Panc1 (cell line): ENCODE data around the gene BDP1. TPM values are rescaled to one million over a fixed set of nuclear protein-coding genes. Genes with fewer than 3 reads are reported as not detected.

Source experiments
- ATAC-seq: fragments of 200-7000 bp; cut with Tn5 transposase; 2 replicates; pipeline ENCODE4 v1.9.1; 2020; ENCODE audit warnings: mild to moderate bottlenecking, moderate library complexity
- BruUV-seq: library from RNA; stranded (reverse); fragments of 400-500 nt; replicated peaks from 2 replicates; lab custom pipeline; 2021; lab: Mats Ljungman, UMichigan
- CTCF ChIA-PET: fragments of 300-600 bp; sonication (Branson Sonifier 250); formaldehyde crosslinking; loops from one replicate; lab custom pipeline; 2022; ENCODE audit warnings: antibody characterized with exemption; lab: Charles Lee
- POLR2A ChIA-PET: fragments of 300-600 bp; sonication (Branson Sonifier 250); formaldehyde crosslinking; loops from one replicate; lab custom pipeline; 2022; ENCODE audit warnings: antibody characterized with exemption; lab: Charles Lee
- DNase-seq: peaks from one replicate; pipeline ENCODE4 v3.0.0-alpha.2; 2010; ENCODE audit warnings: low read depth, low spot score
- H3K27ac ChIP-seq: 2 replicates; pipeline ENCODE4 v1.5.1; 2011; ENCODE audit warnings: mild to moderate bottlenecking, low read length, inconsistent platforms
- H3K27me3 ChIP-seq: fragments of 200-500 bp; sonication (Bioruptor generic); 2 replicates; pipeline ENCODE4 v1.6.0; 2014; ENCODE audit warnings: low read length, inconsistent platforms; ENCODE audit not compliant: control insufficient read depth, insufficient read depth
- H3K36me3 ChIP-seq: fragments of 200-500 bp; sonication (Bioruptor generic); 2 replicates; pipeline ENCODE4 v1.5.1; 2014; ENCODE audit warnings: inconsistent platforms, mild to moderate bottlenecking, low read length, moderate library complexity; ENCODE audit not compliant: control insufficient read depth, insufficient read depth
- H3K4me1 ChIP-seq: 2 replicates; pipeline ENCODE4 v1.5.1; 2011; ENCODE audit warnings: inconsistent platforms, mild to moderate bottlenecking, low read length, moderate library complexity; ENCODE audit not compliant: control insufficient read depth, insufficient read depth
- H3K4me3 ChIP-seq, 2 experiments: 2 replicates each; pipeline ENCODE4 v1.5.1; 2011 to 2012; ENCODE audit warnings: low read depth in 2 of 2, low read length in 2 of 2, mild to moderate bottlenecking in 2 of 2, inconsistent platforms in 1 of 2, moderate library complexity in 1 of 2
- H3K9me3 ChIP-seq: fragments of 200-500 bp; sonication (Bioruptor generic); 2 replicates; pipeline ENCODE4 v1.5.1; 2014; ENCODE audit warnings: low read depth, mild to moderate bottlenecking, inconsistent platforms, low read length, moderate library complexity; ENCODE audit not compliant: control insufficient read depth, insufficient read depth
- CTCF ChIP-seq: fragments of 450-650 bp; IDR thresholded peaks from 2 replicates; pipeline ENCODE4 v1.5.1; 2017; ENCODE audit warnings: mild to moderate bottlenecking
- POLR2AphosphoS5 ChIP-seq: IDR thresholded peaks from 2 replicates; pipeline ENCODE4 v1.6.1; 2012; ENCODE audit warnings: mild to moderate bottlenecking, low read depth, low read length, moderate library complexity
- SIN3A ChIP-seq: IDR thresholded peaks from 2 replicates; pipeline ENCODE4 v1.6.1; 2012; ENCODE audit warnings: low read depth, mild to moderate bottlenecking, low read length, moderate library complexity, borderline replicate concordance; ENCODE audit not compliant: insufficient read depth
- TCF7L2 ChIP-seq: IDR thresholded peaks from 2 replicates; pipeline ENCODE4 v1.6.1; 2011; ENCODE audit warnings: mild to moderate bottlenecking, low read depth, low read length, inconsistent platforms
- in situ Hi-C: cut with HindIII; loops from 2 replicates; pipeline ENCODE4 v1.10.0; 2016; ENCODE audit warnings: low sequenced_read_pairs, low pct_unique_long_range_greater_than_20kb
- intact Hi-C: fragments of 100-400 bp; cut with micrococcal nuclease; formaldehyde crosslinking; loops from one replicate; pipeline ENCODE4 v1.10.0; 2022; ENCODE audit not compliant: unreplicated experiment
- total RNA-seq: library from RNA; stranded (reverse); gene quantifications from one replicate; pipeline ENCODE4 v1.2.1, GENCODE V29; 2021; ENCODE audit not compliant: unreplicated experiment
- TF ChIP-seq, protein P1 (sequence below), 2 experiments: IDR thresholded peaks; 2 replicates each; pipeline ENCODE4 v1.6.1; 2011 to 2012; ENCODE audit warnings: low read depth in 2 of 2, control low read depth in 1 of 2, low read length in 1 of 2, mild to moderate bottlenecking in 1 of 2, moderate library complexity in 1 of 2; ENCODE audit not compliant: insufficient read depth in 1 of 2

The BDP1 gene
- total RNA-seq, 1 experiment from 2014 or later: 30.7 TPM

- Histone ChIP-seq H3K36me3 (no peaks in the 10 kb centered on the region), H3K27ac (no peak overlapping the region), H3K27me3 (no peaks in the 10 kb centered on the region), H3K4me3 (no peak overlapping the region), H3K9me3 (no peaks in the 10 kb centered on the region), H3K4me1 (peaks cover 12% of the 10 kb centered on the region; the same call in 1 of the 2 replicates)
- no peak for TF ChIP-seq TCF7L2
- BruUV-seq: no TSS peak
- intact Hi-C loops: no loop called here
- DNase-seq (no peak), ATAC-seq (no peak)
- ChIA-PET CTCF (no interaction called here), POLR2A (no interaction called here)
- in situ Hi-C loops: no loop called here
Measured at GRCh38 chr5:71589903-71590302, 134.5 kb downstream of the BDP1 start.

GRCh38 chr5:71591100-71591499 lies 135.6 kb downstream of the BDP1 start:
- DNase-seq: no peak
- in situ Hi-C loops: no loop called here
- H3K4me3 ChIP-seq: no peak overlapping the region

More at GRCh38 chr5:71591100-71591499, 135.6 kb downstream of the BDP1 start:
- peaks cover 12% of the 10 kb centered on the region; the same call in 1 of the 2 replicates for H3K4me1 ChIP-seq
- intact Hi-C loops: no loop called here
- H3K36me3 ChIP-seq: 0 out of 2 replicates have a peak, but pooled peaks cover 3% of the 10 kb centered on the region
- H3K27ac ChIP-seq: no peak overlapping the region
- ATAC-seq: no peak
- ChIA-PET POLR2A (no interaction called here), CTCF (interaction anchor here (0.7 kb wide), 1 partner anchor 79 kb away, joined by 4 read pairs; no protein-coding TSS in a partner anchor)
- H3K27me3 ChIP-seq: no peaks in the 10 kb centered on the region
- no TSS peak for BruUV-seq
- TF ChIP-seq, protein P1, sequence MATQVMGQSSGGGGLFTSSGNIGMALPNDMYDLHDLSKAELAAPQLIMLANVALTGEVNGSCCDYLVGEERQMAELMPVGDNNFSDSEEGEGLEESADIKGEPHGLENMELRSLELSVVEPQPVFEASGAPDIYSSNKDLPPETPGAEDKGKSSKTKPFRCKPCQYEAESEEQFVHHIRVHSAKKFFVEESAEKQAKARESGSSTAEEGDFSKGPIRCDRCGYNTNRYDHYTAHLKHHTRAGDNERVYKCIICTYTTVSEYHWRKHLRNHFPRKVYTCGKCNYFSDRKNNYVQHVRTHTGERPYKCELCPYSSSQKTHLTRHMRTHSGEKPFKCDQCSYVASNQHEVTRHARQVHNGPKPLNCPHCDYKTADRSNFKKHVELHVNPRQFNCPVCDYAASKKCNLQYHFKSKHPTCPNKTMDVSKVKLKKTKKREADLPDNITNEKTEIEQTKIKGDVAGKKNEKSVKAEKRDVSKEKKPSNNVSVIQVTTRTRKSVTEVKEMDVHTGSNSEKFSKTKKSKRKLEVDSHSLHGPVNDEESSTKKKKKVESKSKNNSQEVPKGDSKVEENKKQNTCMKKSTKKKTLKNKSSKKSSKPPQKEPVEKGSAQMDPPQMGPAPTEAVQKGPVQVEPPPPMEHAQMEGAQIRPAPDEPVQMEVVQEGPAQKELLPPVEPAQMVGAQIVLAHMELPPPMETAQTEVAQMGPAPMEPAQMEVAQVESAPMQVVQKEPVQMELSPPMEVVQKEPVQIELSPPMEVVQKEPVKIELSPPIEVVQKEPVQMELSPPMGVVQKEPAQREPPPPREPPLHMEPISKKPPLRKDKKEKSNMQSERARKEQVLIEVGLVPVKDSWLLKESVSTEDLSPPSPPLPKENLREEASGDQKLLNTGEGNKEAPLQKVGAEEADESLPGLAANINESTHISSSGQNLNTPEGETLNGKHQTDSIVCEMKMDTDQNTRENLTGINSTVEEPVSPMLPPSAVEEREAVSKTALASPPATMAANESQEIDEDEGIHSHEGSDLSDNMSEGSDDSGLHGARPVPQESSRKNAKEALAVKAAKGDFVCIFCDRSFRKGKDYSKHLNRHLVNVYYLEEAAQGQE (IDR thresholded peaks at IDR 0.05; ENCODE audit: insufficient read depth in 1 of 2, low read depth in 2 of 2, low read length in 1 of 2): no peak
- TF ChIP-seq TCF7L2 (no peak), SIN3A (no peak), POLR2AphosphoS5 (no peak), CTCF (no peak)
- no peaks in the 10 kb centered on the region for H3K9me3 ChIP-seq
